Karpas-422 (cell line): ENCODE measurements around the gene HSPE1. TPM values are rescaled to one million over a fixed set of nuclear protein-coding genes. Genes with fewer than 3 reads are reported as not detected.

ENCODE experiments used
- DNase-seq: peaks from one replicate; pipeline ENCODE4 v3.0.0-alpha.2; 2015
- H2AFZ ChIP-seq: fragments of 200-600 bp; sonication (generic); 2 replicates; pipeline ENCODE4 v1.6.1; 2014; ENCODE audit warnings: antibody characterized with exemption, low read length, mixed read lengths
- H3K27ac ChIP-seq: fragments of 200-600 bp; sonication (generic); 2 replicates; pipeline ENCODE4 v1.5.1; 2014; ENCODE audit warnings: mild to moderate bottlenecking, low read length, moderate library complexity
- H3K27me3 ChIP-seq: fragments of 200-600 bp; sonication (generic); 2 replicates; pipeline ENCODE4 v1.6.1; 2014; ENCODE audit warnings: low read length, mixed read lengths
- H3K36me3 ChIP-seq: fragments of 200-600 bp; sonication (generic); 2 replicates; pipeline ENCODE4 v1.6.1; 2014; ENCODE audit warnings: low read length, mixed read lengths; ENCODE audit not compliant: insufficient read depth
- H3K4me1 ChIP-seq: fragments of 200-600 bp; sonication (generic); 2 replicates; pipeline ENCODE4 v1.6.1; 2014; ENCODE audit warnings: mild to moderate bottlenecking, low read length, mixed read lengths
- H3K4me2 ChIP-seq: fragments of 200-600 bp; sonication (generic); 2 replicates; pipeline ENCODE4 v1.6.1; 2014; ENCODE audit warnings: low read length, low read depth, mild to moderate bottlenecking; ENCODE audit not compliant: poor library complexity, severe bottlenecking
- H3K4me3 ChIP-seq: fragments of 200-600 bp; sonication (generic); 2 replicates; pipeline ENCODE4 v1.5.1; 2014; ENCODE audit warnings: mild to moderate bottlenecking, antibody characterized with exemption, low read length, mixed read lengths
- H3K79me2 ChIP-seq: fragments of 200-600 bp; sonication (generic); 2 replicates; pipeline ENCODE4 v1.6.1; 2014; ENCODE audit warnings: mild to moderate bottlenecking, low read length, mixed read lengths
- H3K9ac ChIP-seq: fragments of 200-600 bp; sonication (generic); 2 replicates; pipeline ENCODE4 v1.6.0; 2014; ENCODE audit warnings: low read length
- H3K9me2 ChIP-seq: fragments of 200-600 bp; sonication (generic), shearing (Covaris generic); replicated peaks from 2 replicates; pipeline ENCODE4 v1.6.0; 2014; ENCODE audit warnings: mild to moderate bottlenecking, low read length, moderate library complexity; ENCODE audit not compliant: insufficient read depth
- H3K9me3 ChIP-seq: fragments of 300-700, 200-600 bp; sonication (generic); 2 replicates; pipeline ENCODE4 v1.6.1; 2014; ENCODE audit warnings: low read length, mixed read lengths
- H4K20me1 ChIP-seq: fragments of 200-600 bp; sonication (generic); 2 replicates; pipeline ENCODE4 v1.6.1; 2014; ENCODE audit warnings: mild to moderate bottlenecking, antibody characterized with exemption, low read length, low read depth; ENCODE audit not compliant: insufficient read depth
- total RNA-seq: library from RNA; depleted of rRNA; stranded (reverse); fragments of >200 nt; shearing (Covaris generic); gene quantifications from 2 replicates; pipeline ENCODE4 v1.2.3, GENCODE V29; 2014; ENCODE audit warnings: low replicate concordance

HSPE1 gene
- total RNA-seq, 1 experiment from 2014 or later, result 132 TPM

DNA sequence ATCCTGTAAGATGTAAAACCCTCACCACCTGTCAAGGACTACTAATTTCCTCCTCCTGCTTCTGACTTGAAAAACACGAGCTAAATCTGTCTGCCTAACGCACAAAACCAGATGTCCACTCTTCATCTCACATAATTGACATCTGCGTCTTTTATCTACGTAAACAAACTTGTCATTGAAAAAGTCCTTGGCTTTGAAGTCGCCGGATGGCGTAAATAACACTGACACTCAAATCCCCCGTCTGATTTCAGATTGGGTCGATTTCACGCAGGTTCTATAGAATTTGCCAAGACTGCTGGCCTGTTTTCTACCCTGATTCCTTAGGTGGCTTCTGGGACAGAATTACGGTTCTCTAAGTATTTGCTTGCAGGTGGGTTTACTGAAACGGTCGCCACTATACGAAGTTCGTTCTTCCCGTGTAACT lies 15.1 kb downstream of the HSPE1 start:
- peak overlapping the region; percentile 76 for H3K4me3 ChIP-seq
- no peak for DNase-seq

GRCh38 chr2:197515739-197516392 lies 15.7 kb downstream of the HSPE1 start, which contains the start of gene MOB4:
Gene MOB4 (plus strand): TSS chr2:197516066. CDS start chr2:197516087, 21 bp downstream.
- Histone ChIP-seq H3K36me3 (peaks cover 22% of the 10 kb centered on the region), H3K27me3 (no peaks in the 10 kb centered on the region), H3K4me1 (peaks cover 28% of the 10 kb centered on the region), H3K4me2 (peak within 1 kb of the TSS; percentile 97), H3K27ac (peak within 1 kb of the TSS; percentile 88), H3K9ac (peak within 1 kb of the TSS; percentile 86), H3K79me2 (peaks cover 58% of the 10 kb centered on the region), H3K9me2 (no peaks in the 10 kb centered on the region), H3K9me3 (peaks cover 8% of the 10 kb centered on the region), H3K4me3 (peak within 1 kb of the TSS; percentile 76), H2AFZ (peak within 1 kb of the TSS; percentile 57), H4K20me1 (no peaks in the 10 kb centered on the region)
- peak; percentile 98 for DNase-seq

More for the DNA sequence above, 15.1 kb downstream of the HSPE1 start:
- peak overlapping the region; percentile 86 for H3K9ac ChIP-seq
- no peaks in the 10 kb centered on the region for H3K27me3 ChIP-seq
- H4K20me1 ChIP-seq, result no peaks in the 10 kb centered on the region
- H3K9me2 ChIP-seq, result no peaks in the 10 kb centered on the region
- peak overlapping the region; percentile 57 for H2AFZ ChIP-seq
- peaks cover 52% of the 10 kb centered on the region for H3K79me2 ChIP-seq
- peaks cover 8% of the 10 kb centered on the region for H3K9me3 ChIP-seq
- H3K4me2 ChIP-seq, result peak overlapping the region; percentile 97
- peaks cover 28% of the 10 kb centered on the region for H3K4me1 ChIP-seq
- peaks cover 19% of the 10 kb centered on the region for H3K36me3 ChIP-seq
- H3K27ac ChIP-seq, result peak overlapping the region; percentile 88

- DNase-seq, result no peak
- no peak overlapping the region for H2AFZ ChIP-seq
- H3K9me2 ChIP-seq, result no peaks in the 10 kb centered on the region
Observed at GRCh38 chr2:197516393-197516761, 16.2 kb downstream of the HSPE1 start.

GRCh38 chr2:197517150-197517549 lies 17.0 kb downstream of the HSPE1 start:
- Histone ChIP-seq H4K20me1 (no peaks in the 10 kb centered on the region), H3K9me2 (no peaks in the 10 kb centered on the region), H3K27ac (peak overlapping the region; percentile 40; the same call in 1 of the 2 replicates), H3K4me2 (peak overlapping the region; percentile 97), H3K79me2 (peaks cover 70% of the 10 kb centered on the region), H2AFZ (no peak overlapping the region), H3K9ac (peak overlapping the region; percentile 86), H3K4me3 (peak overlapping the region; percentile 76), H3K4me1 (peaks cover 28% of the 10 kb centered on the region), H3K9me3 (peaks cover 8% of the 10 kb centered on the region), H3K36me3 (peaks cover 25% of the 10 kb centered on the region), H3K27me3 (no peaks in the 10 kb centered on the region)
- DNase-seq, result no peak

More at GRCh38 chr2:197516393-197516761, 16.2 kb downstream of the HSPE1 start:
- Histone ChIP-seq H3K4me1 (peaks cover 28% of the 10 kb centered on the region), H3K9me3 (peaks cover 8% of the 10 kb centered on the region), H3K9ac (peak overlapping the region; percentile 86), H4K20me1 (no peaks in the 10 kb centered on the region), H3K4me3 (peak overlapping the region; percentile 76), H3K27ac (peak overlapping the region; percentile 40), H3K36me3 (peaks cover 25% of the 10 kb centered on the region), H3K4me2 (peak overlapping the region; percentile 97), H3K27me3 (no peaks in the 10 kb centered on the region), H3K79me2 (peaks cover 62% of the 10 kb centered on the region)

- no peak for DNase-seq
- H3K36me3 ChIP-seq, result peaks cover 55% of the 10 kb centered on the region
Observed at GRCh38 chr2:197538412-197538811, 38.2 kb downstream of the HSPE1 start.

GRCh38 chr2:197539734-197540133 lies 39.6 kb downstream of the HSPE1 start:
- H3K9me2 ChIP-seq, result no peaks in the 10 kb centered on the region
- H3K36me3 ChIP-seq, result peaks cover 57% of the 10 kb centered on the region
- H3K27me3 ChIP-seq, result no peaks in the 10 kb centered on the region
- no peaks in the 10 kb centered on the region for H3K4me1 ChIP-seq
- no peaks in the 10 kb centered on the region for H3K9me3 ChIP-seq
- peak; percentile 22 for DNase-seq
- H3K27ac ChIP-seq, result no peak overlapping the region
- H3K4me2 ChIP-seq, result no peak overlapping the region
- H3K79me2 ChIP-seq, result peaks cover 86% of the 10 kb centered on the region
- no peak overlapping the region for H2AFZ ChIP-seq
- no peak overlapping the region for H3K9ac ChIP-seq
- no peak overlapping the region for H3K4me3 ChIP-seq
- no peaks in the 10 kb centered on the region for H4K20me1 ChIP-seq

More at GRCh38 chr2:197538412-197538811, 38.2 kb downstream of the HSPE1 start:
- H3K27ac ChIP-seq, result no peak overlapping the region
- H3K79me2 ChIP-seq, result peaks cover 88% of the 10 kb centered on the region
- H3K9ac ChIP-seq, result no peak overlapping the region
- H4K20me1 ChIP-seq, result 0 out of 2 replicates have a peak, but pooled peaks cover 3% of the 10 kb centered on the region
- H3K4me1 ChIP-seq, result no peaks in the 10 kb centered on the region
- H3K9me2 ChIP-seq, result no peaks in the 10 kb centered on the region
- H3K4me2 ChIP-seq, result no peak overlapping the region
- H2AFZ ChIP-seq, result no peak overlapping the region
- no peak overlapping the region for H3K4me3 ChIP-seq
- no peaks in the 10 kb centered on the region for H3K27me3 ChIP-seq
- H3K9me3 ChIP-seq, result no peaks in the 10 kb centered on the region

GRCh38 chr2:197543206-197543605 lies 43.0 kb downstream of the HSPE1 start:
- no peaks in the 10 kb centered on the region for H3K27me3 ChIP-seq
- H3K9me3 ChIP-seq, result no peaks in the 10 kb centered on the region
- no peaks in the 10 kb centered on the region for H4K20me1 ChIP-seq
- peaks cover 79% of the 10 kb centered on the region for H3K79me2 ChIP-seq
- no peak overlapping the region for H3K4me3 ChIP-seq
- DNase-seq, result no peak
- H3K9me2 ChIP-seq, result no peaks in the 10 kb centered on the region
- peaks cover 48% of the 10 kb centered on the region for H3K36me3 ChIP-seq
- no peaks in the 10 kb centered on the region for H3K4me1 ChIP-seq
- H3K4me2 ChIP-seq, result no peak overlapping the region
- no peak overlapping the region for H3K9ac ChIP-seq
- H3K27ac ChIP-seq, result no peak overlapping the region
- H2AFZ ChIP-seq, result no peak overlapping the region

GRCh38 chr2:197547163-197547900 lies 47.2 kb downstream of the HSPE1 start:
- no peak overlapping the region for H2AFZ ChIP-seq
- H3K9me2 ChIP-seq, result no peaks in the 10 kb centered on the region
- no peak overlapping the region for H3K9ac ChIP-seq
- H3K4me2 ChIP-seq, result no peak overlapping the region
- no peaks in the 10 kb centered on the region for H3K9me3 ChIP-seq
- H3K27ac ChIP-seq, result no peak overlapping the region
- H3K4me3 ChIP-seq, result no peak overlapping the region
- peaks cover 46% of the 10 kb centered on the region for H3K36me3 ChIP-seq
- H4K20me1 ChIP-seq, result no peaks in the 10 kb centered on the region
- no peak for DNase-seq
- no peaks in the 10 kb centered on the region for H3K4me1 ChIP-seq
- peaks cover 55% of the 10 kb centered on the region for H3K79me2 ChIP-seq
- no peaks in the 10 kb centered on the region for H3K27me3 ChIP-seq
